Fibroblast of skin of abdomen (primary cell): Measurements from ENCODE around the gene NRTN.
"Not testable (repeated sequence)": the region's sequence is repeated elsewhere in the genome, so short reads cannot be mapped to it uniquely, and the experiment has no call there.

Experiments used
- DNase-seq: peaks from one replicate; pipeline ENCODE4 v3.0.0-alpha.2; 2013

NRTN gene

DNA sequence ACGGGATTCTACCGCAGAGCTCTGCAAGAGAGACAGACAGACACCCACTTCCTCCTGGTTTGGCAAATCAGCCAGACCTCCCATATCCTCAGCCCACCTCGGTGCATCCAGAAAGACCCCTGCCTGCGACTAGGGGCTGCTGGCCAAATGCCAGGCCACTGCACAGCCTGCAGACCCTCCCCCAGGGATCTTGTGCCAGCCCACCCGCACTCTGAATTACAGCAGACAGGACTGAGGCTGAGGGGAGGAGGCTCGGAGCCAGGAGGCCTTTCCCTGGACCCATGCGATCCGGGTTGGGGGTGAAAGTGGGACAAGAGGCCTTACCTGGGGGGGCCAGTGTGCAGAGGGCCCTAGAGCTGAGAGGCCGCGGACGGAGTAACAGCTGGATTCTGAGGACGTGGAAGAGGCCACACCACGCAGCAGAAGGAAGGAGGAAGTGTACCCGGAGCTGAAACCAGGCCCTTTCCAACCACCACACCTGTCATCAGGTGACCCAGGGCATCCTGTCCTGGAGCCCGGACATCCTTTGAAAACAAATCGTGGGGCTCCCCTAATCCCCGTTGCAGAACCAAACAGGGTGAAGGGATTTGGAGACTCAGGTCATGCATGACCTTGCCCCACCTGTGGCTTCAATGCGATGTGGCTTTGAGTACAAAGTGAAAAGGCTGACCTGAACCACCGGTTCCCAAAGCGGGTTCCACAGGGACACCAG lies 33.6 kb downstream of the NRTN start:
- DNase-seq = no peak

GRCh38 chr19:5839065-5840017 lies 34.5 kb downstream of the NRTN start, which contains the start of gene FUT6:
Gene FUT6, minus strand, starts transcription at chr19:5839702. Its CDS starts 7,135 bp downstream, at chr19:5832567.
- DNase-seq = no peak

DNA sequence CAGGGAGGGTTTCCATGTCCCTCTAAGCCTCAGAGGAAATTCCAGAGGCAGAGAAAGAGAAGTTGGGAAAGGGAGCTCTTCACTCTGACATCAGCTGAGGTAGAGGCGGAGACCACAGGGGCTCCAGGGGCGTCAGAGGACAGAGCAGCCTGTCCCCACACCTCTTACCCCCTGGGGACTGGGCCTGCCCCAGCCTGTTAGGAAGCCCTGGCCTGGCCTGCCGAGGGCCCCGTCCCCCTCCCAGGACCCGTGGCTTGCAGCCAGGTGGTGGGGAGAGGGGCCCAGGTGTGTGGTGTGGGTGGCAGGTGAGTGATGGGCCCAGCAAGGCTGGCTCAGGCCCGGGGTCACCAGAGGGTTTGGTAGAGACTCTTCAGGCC lies 36.9 kb downstream of the NRTN start:
- not testable (repeated sequence) for DNase-seq

- DNase-seq = no peak
Observed at GRCh38 chr19:5843295-5843927, 38.5 kb downstream of the NRTN start.

- no peak for DNase-seq
Observed at GRCh38 chr19:5844456-5845433, 39.9 kb downstream of the NRTN start.

GRCh38 chr19:5847846-5848245 lies 43.0 kb downstream of the NRTN start:
- DNase-seq = not testable (repeated sequence)

DNA sequence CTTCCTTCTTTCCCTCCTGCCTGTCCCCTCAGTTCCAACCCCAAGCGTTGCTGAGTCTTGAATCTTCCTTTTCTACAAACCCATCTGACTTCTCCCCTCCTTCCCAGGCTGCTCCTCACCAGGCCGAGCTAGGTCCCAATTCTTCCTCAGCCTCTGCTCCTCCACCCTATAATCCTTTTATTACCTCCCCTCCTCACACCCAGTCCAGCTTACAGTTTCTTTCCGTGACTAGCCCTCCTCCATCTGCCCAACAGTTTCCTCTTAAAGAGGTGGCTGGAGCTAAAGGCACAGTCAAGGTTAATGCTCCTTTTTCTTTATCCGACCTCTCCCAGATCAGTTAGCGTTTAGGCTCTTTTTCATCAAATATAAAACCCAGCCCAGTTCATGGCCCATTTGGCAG lies 43.8 kb downstream of the NRTN start:
- DNase-seq = not testable (repeated sequence)

DNA sequence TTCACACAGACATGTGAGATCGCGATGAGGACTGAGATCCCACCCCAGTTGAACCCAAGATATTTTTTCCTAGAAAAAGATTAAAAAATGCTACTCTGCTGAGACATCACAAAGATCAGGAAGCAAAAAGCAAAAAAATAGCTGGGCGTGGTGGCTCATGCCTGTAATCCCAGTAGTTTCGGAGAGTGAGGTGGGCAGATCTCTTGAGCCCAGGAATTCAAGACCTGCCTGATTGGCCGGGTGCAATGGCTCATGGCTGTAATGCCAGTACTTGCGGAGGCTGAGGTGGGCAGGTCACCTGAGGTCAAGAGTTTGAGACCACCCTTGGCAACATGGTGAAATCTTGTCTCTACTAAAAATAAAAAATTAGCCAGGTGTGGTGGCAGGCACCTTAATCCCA lies 45.3 kb downstream of the NRTN start:
- no peak for DNase-seq

DNA sequence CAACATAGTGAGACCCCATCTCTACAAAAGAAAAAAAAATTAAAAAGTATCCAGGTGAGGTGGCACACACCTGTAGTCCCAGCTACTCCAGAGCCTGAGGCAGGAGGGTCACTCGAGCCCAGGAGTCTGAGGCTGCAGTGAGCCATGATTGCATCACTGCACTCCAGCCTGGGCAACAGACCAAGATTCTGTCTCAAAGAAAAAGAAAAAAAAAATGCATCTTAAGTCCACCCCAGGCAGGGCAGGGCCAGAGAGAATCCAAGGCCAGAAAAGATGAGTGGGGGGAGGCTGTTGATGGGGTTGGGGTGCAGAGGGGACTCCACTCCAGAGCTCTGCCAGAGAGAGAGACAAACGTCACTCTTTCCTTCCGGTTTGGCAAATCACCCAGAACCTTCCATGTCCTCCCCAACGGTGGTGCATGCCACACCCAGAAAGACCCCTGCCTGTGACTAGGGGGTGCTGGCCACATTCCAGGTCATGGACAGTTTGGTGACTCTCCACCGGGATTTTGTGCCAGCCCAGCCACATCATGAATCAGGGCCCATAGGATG lies 46.0 kb downstream of the NRTN start:
- DNase-seq = peak; percentile 70

- no peak for DNase-seq
Observed at GRCh38 chr19:5851302-5851701, 46.4 kb downstream of the NRTN start, which contains the start of gene FUT3. Gene FUT3, minus strand, starts transcription at chr19:5851449.

DNA sequence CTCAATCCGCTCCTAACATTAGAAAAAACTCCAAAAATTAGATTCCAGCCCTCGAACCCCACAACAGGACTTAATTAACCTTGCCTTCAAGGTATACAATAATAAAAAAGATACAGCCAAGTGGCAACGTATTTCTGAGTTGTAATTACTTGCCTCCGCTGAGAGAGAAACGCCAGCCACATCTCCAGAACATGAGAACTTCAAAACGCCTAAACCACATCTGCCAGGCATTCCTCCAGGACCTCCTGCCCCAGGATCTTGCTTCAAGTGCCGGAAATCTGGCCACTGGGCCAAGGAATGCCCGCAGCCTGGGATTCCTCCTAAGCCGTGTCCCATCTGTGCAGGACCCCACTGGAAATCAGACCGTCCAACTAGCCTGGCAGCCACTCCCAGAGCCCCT lies 49.3 kb downstream of the NRTN start:
- not testable (repeated sequence) for DNase-seq

DNA sequence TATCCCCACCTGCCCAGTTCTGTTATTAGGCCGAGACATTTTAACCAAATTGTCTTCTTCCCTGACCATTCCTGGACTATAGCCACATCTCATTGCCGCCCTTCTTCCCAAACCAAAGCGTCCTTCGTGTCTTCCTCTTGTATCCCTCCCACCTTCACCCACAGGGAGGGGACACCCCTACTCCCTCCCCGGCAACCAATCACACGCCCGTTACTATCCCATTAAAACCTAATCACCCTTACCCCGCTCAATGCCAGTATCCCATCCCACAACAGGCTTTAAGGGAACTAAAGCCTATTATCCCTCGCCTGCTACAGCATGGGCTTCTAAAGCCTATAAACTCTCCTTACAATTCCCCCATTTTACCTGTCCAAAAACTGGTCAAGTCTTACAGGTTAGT lies 50.3 kb downstream of the NRTN start:
- not testable (repeated sequence) for DNase-seq

DNA sequence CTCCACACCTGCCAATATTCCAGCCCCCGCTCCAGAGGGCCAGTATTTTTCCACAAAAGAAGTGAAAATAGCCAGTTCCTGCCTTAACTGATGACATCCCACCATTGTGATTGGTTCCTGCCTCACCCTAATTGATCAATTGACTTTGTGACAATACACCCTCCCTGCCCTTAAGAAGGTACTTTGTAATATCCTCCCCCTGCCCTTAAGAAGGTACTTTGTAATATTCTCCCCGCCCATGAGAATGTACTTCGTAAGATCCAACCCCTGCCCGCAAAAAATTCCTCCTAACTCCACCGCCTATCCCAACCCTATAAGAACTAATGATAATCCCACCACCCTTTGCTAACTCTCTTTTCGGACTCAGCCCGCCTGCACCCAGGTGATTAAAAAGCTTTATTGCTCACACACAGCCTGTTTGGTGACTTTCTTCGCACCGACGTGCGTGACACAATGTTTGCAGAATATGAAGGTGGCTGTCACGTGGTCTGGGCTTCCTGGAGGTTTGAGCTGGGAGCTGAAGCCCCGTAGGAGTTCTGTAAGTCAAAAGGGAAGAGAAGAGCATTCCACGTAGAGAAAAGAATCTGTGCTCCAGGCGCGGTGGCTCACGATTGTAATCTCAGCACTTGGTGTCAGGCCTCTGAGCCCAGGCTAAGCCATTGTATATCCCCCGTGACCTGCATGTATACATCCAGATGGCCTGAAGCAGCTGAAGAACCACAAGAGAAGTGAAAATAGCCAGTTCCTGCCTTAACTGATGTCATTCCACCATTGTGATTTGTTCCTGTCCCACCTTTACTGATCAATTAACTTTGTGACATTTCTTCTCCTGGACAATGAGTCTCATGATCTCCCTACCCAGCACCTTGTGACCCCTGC lies 52.6 kb downstream of the NRTN start:
- no peak for DNase-seq

DNA sequence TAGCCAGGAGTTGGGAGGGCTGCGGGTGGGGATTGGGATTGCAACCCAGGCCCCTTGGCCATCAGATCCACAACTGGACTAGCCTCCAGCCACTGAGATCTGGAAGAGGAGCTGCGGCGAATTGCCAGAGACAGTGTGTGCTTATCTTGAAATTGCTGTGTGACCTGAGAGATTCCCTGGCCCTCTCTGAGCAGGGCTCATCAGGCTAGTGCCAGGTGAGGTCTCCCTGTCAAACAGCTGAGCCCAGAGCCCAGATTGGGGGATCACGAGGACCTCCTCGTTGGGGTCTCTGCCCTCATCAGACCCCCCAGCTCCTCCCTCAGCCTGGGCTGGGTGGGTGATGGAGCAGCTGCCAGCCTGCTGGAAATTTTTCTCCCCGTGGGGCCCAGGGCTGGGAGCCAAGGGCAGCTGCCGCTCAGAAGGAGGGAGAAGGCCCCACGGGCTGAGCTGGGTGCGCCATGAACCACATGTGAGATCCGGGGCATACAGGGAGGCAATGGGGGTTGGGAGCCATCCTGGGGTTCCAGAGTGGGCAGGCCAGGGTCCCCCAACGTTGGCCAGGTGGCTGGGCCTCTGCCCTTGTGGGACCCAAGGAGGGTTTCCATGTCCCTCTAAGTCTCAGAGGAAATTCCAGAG lies 58.3 kb downstream of the NRTN start:
- DNase-seq = no peak

DNA sequence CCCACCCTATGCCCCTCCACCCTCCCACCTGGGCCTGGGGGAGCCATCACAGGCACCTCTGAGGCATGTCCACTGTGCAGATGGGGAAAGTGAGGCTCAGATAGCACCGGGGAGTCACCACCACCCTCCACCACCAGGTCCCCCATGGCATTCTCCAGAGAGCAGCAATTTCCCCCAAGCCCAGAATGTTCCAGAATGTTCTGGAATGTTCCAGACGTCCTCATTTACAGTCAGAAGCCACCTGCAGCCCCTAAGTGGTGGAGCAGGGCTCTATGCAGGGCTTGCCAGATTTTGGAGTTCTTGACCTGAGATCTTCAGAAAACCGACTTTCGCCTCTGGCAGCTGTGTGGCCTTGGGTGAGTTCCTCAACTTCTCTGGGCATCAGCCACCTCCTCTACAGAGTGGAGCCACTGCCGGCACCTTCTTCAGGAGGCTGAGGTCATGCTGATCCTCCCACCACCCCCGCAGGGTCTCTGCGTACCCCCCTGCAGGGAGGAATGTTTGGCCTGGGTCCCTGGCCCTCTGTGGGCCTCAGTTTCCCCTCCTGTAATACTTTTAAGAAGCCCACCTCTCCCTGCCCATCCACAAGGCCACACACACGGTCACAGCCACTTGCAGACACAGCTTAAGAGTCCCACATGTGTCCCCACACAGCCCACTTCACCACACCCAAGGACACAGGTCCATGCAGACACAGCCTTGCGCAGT lies 59.3 kb downstream of the NRTN start:
- no peak for DNase-seq

- DNase-seq = no peak
Observed at GRCh38 chr19:5864725-5865486, 60.0 kb downstream of the NRTN start.

DNA sequence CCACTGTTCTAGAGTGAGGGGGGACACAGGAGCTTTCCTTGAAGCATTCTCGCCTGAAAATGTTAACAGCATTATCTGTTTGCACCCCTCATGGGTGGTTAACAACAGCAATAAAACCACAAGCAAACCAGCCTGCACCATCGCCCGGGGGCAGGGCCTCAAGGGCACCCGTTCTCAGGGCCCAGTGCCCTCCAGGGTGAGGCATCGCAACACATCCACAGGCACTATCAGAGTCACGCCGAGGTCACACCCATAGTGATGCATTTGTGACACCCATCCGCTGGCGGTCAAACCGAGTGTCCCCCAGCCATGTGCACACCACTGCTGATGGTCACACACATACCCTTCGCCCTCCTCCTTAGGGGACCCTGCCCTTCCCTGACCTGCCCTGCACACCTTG lies 60.9 kb downstream of the NRTN start:
- DNase-seq = no peak
